NCI-H748 treated with DMSO at 0.1 percent for 48 hours (cell line): Measurements from ENCODE around the gene OR6K6.

Experiments used
- DNase-seq: peaks from one replicate; lab custom pipeline; 2025; lab: John Stamatoyannopoulos, UW

Gene OR6K6

DNA sequence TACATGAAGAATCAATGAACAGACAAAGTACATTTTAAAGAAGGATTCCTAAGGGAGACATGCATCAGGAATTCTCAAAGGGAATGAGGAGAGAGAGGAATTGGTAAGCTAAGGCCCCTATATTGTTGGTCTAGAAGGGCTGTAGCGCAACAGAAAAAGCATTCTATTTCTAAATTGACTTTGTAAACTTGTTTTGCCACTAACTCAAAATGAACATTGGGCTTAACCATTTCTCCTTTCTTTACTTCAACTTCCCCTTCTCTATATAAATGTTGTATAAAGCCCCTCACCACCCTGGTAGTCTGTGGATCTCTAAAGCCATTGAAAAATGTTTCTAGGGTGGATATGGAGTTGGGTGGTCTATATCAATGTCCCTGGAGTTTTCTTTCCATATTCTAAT, 46.9 kb downstream of the OR6K6 start:
- DNase-seq: no peak

DNA sequence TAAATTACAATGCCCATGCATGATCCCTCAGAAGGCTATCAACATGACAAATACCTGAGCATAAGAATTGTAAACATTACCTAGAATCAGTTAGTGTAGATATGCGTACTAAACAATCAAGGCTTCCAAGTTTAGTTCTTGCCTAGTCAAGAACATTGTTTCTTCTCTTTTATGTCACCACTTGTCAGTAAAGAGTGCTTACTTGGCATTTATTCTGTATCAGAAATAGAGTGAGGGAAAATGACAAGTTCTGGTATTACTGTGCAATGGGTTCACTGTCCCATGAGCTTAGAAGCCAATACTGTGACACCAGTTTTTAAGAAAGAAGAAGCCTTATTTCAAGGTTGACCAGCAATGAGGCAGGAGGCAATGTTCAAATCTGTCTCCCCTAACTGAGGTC, 49.2 kb downstream of the OR6K6 start:
- DNase-seq: no peak
